Peyer's patch (tissue), 4 donors: Measurements from ENCODE around the gene AGXT2.

Experiments
- POLR2A ChIP-seq, 2 donors: fragments of 450-650 bp; IDR thresholded peaks; one replicate each; pipeline ENCODE4 v1.5.1; 2017; ENCODE audit warnings: antibody characterized with exemption in 2 of 2, mild to moderate bottlenecking in 2 of 2, moderate library complexity in 2 of 2
- TF ChIP-seq, protein P1 (sequence below), 6 experiments: fragments of 450-650 bp in 4 of 6; fragments of 200-600 bp in 2 of 6; sonication (generic) in 1 of 6; IDR thresholded peaks; one replicate each; pipeline ENCODE4 v1.5.1; 2017 to 2019; ENCODE audit warnings: antibody characterized with exemption in 6 of 6, mild to moderate bottlenecking in 3 of 6, moderate library complexity in 1 of 6

DNA sequence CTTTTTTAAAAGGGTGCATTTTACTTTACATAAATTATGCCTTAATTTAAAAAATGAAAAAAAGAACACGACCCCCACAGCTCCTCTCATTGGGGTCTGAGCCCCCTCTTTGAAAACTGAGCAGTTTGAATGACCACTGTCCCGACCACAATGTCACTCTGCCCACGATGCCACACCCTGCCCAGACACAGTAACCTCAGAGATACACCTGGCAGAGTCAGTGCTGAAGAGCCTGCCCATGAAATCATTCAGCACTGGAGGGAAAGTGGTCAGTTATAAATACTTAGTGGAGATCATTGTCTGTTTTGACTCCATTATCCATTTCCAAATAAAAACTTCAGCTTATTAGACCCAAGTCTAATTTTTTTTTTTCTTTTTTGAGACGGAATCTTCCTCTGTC is 69.1 kb downstream of the AGXT2 start:
- TF ChIP-seq, protein P1, sequence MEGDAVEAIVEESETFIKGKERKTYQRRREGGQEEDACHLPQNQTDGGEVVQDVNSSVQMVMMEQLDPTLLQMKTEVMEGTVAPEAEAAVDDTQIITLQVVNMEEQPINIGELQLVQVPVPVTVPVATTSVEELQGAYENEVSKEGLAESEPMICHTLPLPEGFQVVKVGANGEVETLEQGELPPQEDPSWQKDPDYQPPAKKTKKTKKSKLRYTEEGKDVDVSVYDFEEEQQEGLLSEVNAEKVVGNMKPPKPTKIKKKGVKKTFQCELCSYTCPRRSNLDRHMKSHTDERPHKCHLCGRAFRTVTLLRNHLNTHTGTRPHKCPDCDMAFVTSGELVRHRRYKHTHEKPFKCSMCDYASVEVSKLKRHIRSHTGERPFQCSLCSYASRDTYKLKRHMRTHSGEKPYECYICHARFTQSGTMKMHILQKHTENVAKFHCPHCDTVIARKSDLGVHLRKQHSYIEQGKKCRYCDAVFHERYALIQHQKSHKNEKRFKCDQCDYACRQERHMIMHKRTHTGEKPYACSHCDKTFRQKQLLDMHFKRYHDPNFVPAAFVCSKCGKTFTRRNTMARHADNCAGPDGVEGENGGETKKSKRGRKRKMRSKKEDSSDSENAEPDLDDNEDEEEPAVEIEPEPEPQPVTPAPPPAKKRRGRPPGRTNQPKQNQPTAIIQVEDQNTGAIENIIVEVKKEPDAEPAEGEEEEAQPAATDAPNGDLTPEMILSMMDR (IDR thresholded peaks at IDR 0.05): no peak
- no peak for TF ChIP-seq POLR2A (IDR thresholded peaks at IDR 0.05)
